ENCODE results near the gene ZBTB39.

The ZBTB39 gene

GRCh38 chr12:56999456-56999855, 6.9 kb downstream of the ZBTB39 start:
- no peak for DNase-seq (ENCODE audit: low read depth)
- no peak for TF ChIP-seq MYC (IDR thresholded peaks at IDR 0.05; ENCODE audit: low read depth, low read length)
- TF ChIP-seq MAX (IDR thresholded peaks at IDR 0.05; ENCODE audit: low read depth, low read length), result no peak
- TF ChIP-seq CTCF (IDR thresholded peaks at IDR 0.05; ENCODE audit: low read depth, low read length), result no peak
- no peak for TF ChIP-seq POLR2A (IDR thresholded peaks at IDR 0.05; ENCODE audit: extremely low read depth, insufficient read length)
- no peak overlapping the region for H3K4me3 ChIP-seq (ENCODE audit: low read depth, low read length)

GRCh38 chr12:56998981-56999380, 7.4 kb downstream of the ZBTB39 start:
- DNase-seq (ENCODE audit: low read depth), result no peak
- TF ChIP-seq MYC (IDR thresholded peaks at IDR 0.05; ENCODE audit: low read depth, low read length) (no peak), MAX (IDR thresholded peaks at IDR 0.05; ENCODE audit: low read depth, low read length) (no peak), POLR2A (IDR thresholded peaks at IDR 0.05; ENCODE audit: extremely low read depth, insufficient read length) (no peak), CTCF (IDR thresholded peaks at IDR 0.05; ENCODE audit: low read depth, low read length) (no peak)
- H3K4me3 ChIP-seq (ENCODE audit: low read depth, low read length), result no peak overlapping the region

- H3K4me3 ChIP-seq (ENCODE audit: low read depth, low read length), result no peak overlapping the region
- no peak for DNase-seq (ENCODE audit: low read depth)
- TF ChIP-seq POLR2A (IDR thresholded peaks at IDR 0.05; ENCODE audit: extremely low read depth, insufficient read length) (no peak), CTCF (IDR thresholded peaks at IDR 0.05; ENCODE audit: low read depth, low read length) (no peak), MYC (IDR thresholded peaks at IDR 0.05; ENCODE audit: low read depth, low read length) (no peak), MAX (IDR thresholded peaks at IDR 0.05; ENCODE audit: low read depth, low read length) (no peak)
These were observed 8.0 kb downstream of the ZBTB39 start for GRCh38 chr12:56998316-56998715.

- H3K4me3 ChIP-seq (ENCODE audit: low read depth, low read length), result no peak overlapping the region
- no peak for TF ChIP-seq MAX (IDR thresholded peaks at IDR 0.05; ENCODE audit: low read depth, low read length)
- TF ChIP-seq POLR2A (IDR thresholded peaks at IDR 0.05; ENCODE audit: extremely low read depth, insufficient read length), result no peak
- TF ChIP-seq CTCF (IDR thresholded peaks at IDR 0.05; ENCODE audit: low read depth, low read length), result no peak
- TF ChIP-seq MYC (IDR thresholded peaks at IDR 0.05; ENCODE audit: low read depth, low read length), result no peak
- no peak for DNase-seq (ENCODE audit: low read depth)
These were observed 9.4 kb downstream of the ZBTB39 start for GRCh38 chr12:56996793-56997545.

GRCh38 chr12:56995930-56996496, 10.3 kb downstream of the ZBTB39 start:
- no peak overlapping the region for H3K4me3 ChIP-seq (ENCODE audit: low read depth, low read length)
- TF ChIP-seq POLR2A (IDR thresholded peaks at IDR 0.05; ENCODE audit: extremely low read depth, insufficient read length) (no peak), MAX (IDR thresholded peaks at IDR 0.05; ENCODE audit: low read depth, low read length) (no peak), CTCF (IDR thresholded peaks at IDR 0.05; ENCODE audit: low read depth, low read length) (no peak), MYC (IDR thresholded peaks at IDR 0.05; ENCODE audit: low read depth, low read length) (no peak)
- no peak for DNase-seq (ENCODE audit: low read depth)

Data from NB4 (cell line).